ENCODE measurements around the gene B4GALT4. TPM values are rescaled to one million over a fixed set of nuclear protein-coding genes. Genes with fewer than 3 reads are reported as not detected.

B4GALT4 gene
- total and polyA plus RNA-seq, 2 donors (not counting 3 experiments of a cell fraction or from before 2014, with no cell fraction given): 3.7 to 7.1 TPM

DNA sequence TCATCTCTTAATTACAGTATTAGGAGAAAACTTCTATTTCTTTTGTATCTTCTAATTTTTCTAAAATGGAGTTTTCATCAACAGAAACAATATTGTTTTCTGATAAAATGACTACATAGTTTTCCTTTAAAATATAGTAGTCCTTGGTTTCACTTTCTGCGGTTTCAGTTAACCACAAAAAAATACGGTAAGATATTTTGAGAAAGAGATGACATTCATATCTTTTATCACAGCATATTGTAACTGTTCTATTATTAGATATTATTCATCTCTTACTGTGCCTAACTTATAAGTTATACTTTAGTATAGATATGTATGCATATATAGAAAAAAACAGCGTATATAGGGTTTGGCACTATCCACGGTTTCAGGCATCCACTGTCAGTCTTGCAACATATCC is 2.3 kb downstream of the B4GALT4 start:
- DNase-seq (ENCODE audit: low read depth, low spot score) (no peak), FAIRE-seq (no peak)
- Histone ChIP-seq H3K4me1 (ENCODE audit: control insufficient read depth, extremely low read depth, insufficient read depth, low read length) (peaks cover 13% of the 10 kb centered on the region), H3K4me2 (ENCODE audit: insufficient read depth, low read length) (no peak overlapping the region), H3K4me3 (replicated peaks in 1 of 3; ENCODE audit: insufficient read depth in 1 of 3, low read depth in 1 of 3, low read length in 3 of 3) (no peak overlapping the region), H3K36me3 (ENCODE audit: control insufficient read depth in 2 of 2, extremely low read depth in 1 of 2, insufficient read depth in 2 of 2, low read length in 2 of 2) (peaks cover 0 to 3% of the 10 kb centered on the region in 2 experiments), H3K79me2 (ENCODE audit: control insufficient read depth, insufficient read depth, low read length) (no peaks in the 10 kb centered on the region), H3K9me3 (replicated peaks; ENCODE audit: control insufficient read depth, insufficient read depth, low read length) (no peaks in the 10 kb centered on the region), H2AFZ (ENCODE audit: low read depth, low read length) (no peak overlapping the region), H3K9ac (replicated peaks; ENCODE audit: extremely low read depth, insufficient read depth, low read length) (no peak overlapping the region), H3K27me3 (ENCODE audit: control insufficient read depth in 2 of 2, insufficient read depth in 2 of 2, low read length in 2 of 2) (no peaks in the 10 kb centered on the region), H3K9me1 (replicated peaks; ENCODE audit: control insufficient read depth, extremely low read depth, insufficient read depth, low read length) (no peaks in the 10 kb centered on the region), H4K20me1 (replicated peaks; ENCODE audit: control insufficient read depth, extremely low read depth, insufficient read depth, low read length) (no peaks in the 10 kb centered on the region), H3K27ac (ENCODE audit: insufficient read depth, low read depth, low read length) (no peak overlapping the region)
- CTCF ChIA-PET: no interaction called here
- intact Hi-C loops (cut with micrococcal nuclease): no loop called here
- dilution Hi-C loops (cut with MboI; ENCODE audit: extremely low pct_ligation_motif_present, low sequenced_read_pairs): no loop called here
- POLR2A ChIA-PET: no interaction called here
- BruUV-seq (replicated peaks): no TSS peak
- TF ChIP-seq JUN (IDR thresholded peaks at IDR 0.05; ENCODE audit: borderline replicate concordance, insufficient read depth, insufficient read length, low read depth) (no peak), GATA2 (IDR thresholded peaks at IDR 0.05; ENCODE audit: insufficient read depth, insufficient read length, low read depth, low read length) (no peak), MYC (IDR thresholded peaks at IDR 0.05; ENCODE audit: low read depth, low read length) (no peak), POLR2AphosphoS5 (IDR thresholded peaks at IDR 0.05; ENCODE audit: insufficient read depth, low read depth, low read length) (no peak), EZH2 (IDR thresholded peaks at IDR 0.05; ENCODE audit: borderline replicate concordance, low read depth, low read length, severe bottlenecking) (no peak), FOS (IDR thresholded peaks at IDR 0.05; ENCODE audit: borderline replicate concordance, insufficient read depth, low read length) (no peak), POLR2A (IDR thresholded peaks at IDR 0.05; ENCODE audit: low read depth, low read length) (no peak)
- TF ChIP-seq, protein P1, sequence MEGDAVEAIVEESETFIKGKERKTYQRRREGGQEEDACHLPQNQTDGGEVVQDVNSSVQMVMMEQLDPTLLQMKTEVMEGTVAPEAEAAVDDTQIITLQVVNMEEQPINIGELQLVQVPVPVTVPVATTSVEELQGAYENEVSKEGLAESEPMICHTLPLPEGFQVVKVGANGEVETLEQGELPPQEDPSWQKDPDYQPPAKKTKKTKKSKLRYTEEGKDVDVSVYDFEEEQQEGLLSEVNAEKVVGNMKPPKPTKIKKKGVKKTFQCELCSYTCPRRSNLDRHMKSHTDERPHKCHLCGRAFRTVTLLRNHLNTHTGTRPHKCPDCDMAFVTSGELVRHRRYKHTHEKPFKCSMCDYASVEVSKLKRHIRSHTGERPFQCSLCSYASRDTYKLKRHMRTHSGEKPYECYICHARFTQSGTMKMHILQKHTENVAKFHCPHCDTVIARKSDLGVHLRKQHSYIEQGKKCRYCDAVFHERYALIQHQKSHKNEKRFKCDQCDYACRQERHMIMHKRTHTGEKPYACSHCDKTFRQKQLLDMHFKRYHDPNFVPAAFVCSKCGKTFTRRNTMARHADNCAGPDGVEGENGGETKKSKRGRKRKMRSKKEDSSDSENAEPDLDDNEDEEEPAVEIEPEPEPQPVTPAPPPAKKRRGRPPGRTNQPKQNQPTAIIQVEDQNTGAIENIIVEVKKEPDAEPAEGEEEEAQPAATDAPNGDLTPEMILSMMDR (IDR thresholded peaks at IDR 0.05; ENCODE audit: extremely low read depth in 1 of 2, insufficient read depth in 1 of 2, low read depth in 1 of 2, low read length in 2 of 2): no peak
- TF ChIP-seq, protein P2, sequence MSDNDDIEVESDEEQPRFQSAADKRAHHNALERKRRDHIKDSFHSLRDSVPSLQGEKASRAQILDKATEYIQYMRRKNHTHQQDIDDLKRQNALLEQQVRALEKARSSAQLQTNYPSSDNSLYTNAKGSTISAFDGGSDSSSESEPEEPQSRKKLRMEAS (IDR thresholded peaks at IDR 0.05; ENCODE audit: insufficient read depth, insufficient read length): no peak
